ENCODE measurements around the gene DDX39B. TPM values are rescaled to one million over a fixed set of nuclear protein-coding genes. Genes with fewer than 3 reads are reported as not detected.

DDX39B gene
- total and polyA plus RNA-seq, 2 of the 8 experiments (the other 6 are each of a cell fraction or from before 2014, with no cell fraction given) = 780 to 1,164 TPM

DNA sequence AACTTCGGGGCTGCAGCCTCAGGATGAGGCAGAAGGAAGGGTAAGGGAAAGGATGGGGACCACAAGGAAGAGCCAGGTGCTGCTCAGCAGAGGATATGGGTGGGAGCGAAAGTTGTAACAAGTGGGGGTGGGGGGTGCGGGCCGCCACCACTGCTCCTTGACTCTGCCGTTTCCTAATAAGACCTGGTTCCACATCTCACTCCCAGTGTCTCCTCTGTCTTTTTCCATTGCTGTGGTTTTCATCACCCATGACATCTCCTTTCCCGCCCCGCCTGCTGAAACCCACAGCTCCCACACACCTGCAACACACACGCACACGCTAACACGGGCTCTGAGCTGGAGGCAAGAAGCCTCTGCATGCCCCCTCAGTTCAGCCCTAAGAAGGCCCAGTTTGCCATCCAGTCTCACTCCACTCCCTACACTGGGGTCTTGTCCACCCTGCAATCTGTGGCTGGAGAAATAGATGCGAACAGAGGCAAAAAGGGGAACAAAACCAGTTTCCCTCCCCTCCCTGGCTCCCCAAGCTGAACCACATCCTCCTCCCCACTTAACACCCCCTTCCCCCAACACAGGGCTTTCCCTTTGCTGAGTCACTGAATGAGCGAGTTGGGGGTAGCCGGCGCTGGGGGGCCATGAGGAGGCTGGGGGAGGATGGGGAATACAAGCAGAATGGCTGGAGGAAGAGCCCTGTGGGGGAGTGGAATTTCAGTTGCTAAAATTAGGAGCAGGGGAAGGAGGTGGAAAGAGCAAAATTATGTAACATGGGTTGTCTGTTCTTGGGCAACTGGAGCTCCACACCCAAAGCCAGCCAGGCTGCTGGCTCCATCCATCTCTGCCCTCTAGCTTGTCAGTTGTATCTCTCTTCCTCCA is 17.1 kb upstream of the DDX39B start (continued):
- TF ChIP-seq EGR1 (IDR thresholded peaks at IDR 0.05; ENCODE audit: borderline replicate concordance, low read depth, low read length) = no peak
- TF ChIP-seq CHD2 (IDR thresholded peaks at IDR 0.05; ENCODE audit: low read length) = no peak
- TF ChIP-seq EZH2 (IDR thresholded peaks at IDR 0.05; ENCODE audit: low read depth, low read length, severe bottlenecking) = no peak
- TF ChIP-seq SP4 (IDR thresholded peaks at IDR 0.05; ENCODE audit: low read length) = no peak
- no peak for TF ChIP-seq GABPA (IDR thresholded peaks at IDR 0.05; ENCODE audit: borderline replicate concordance, insufficient read depth, low read length)
- TF ChIP-seq, protein P1, sequence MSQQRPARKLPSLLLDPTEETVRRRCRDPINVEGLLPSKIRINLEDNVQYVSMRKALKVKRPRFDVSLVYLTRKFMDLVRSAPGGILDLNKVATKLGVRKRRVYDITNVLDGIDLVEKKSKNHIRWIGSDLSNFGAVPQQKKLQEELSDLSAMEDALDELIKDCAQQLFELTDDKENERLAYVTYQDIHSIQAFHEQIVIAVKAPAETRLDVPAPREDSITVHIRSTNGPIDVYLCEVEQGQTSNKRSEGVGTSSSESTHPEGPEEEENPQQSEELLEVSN (IDR thresholded peaks at IDR 0.05) = no peak
- no peak for TF ChIP-seq EP300 (IDR thresholded peaks at IDR 0.05; ENCODE audit: borderline replicate concordance in 1 of 2, low read depth in 2 of 2, low read length in 2 of 2)
- TF ChIP-seq KDM5A (IDR thresholded peaks at IDR 0.05; ENCODE audit: low read length) = no peak
- TF ChIP-seq CHD1 (IDR thresholded peaks at IDR 0.05; ENCODE audit: low read depth, low read length) = no peak

Data from H1 (cell line).